CD4-positive, alpha-beta T cell treated with Interferon gamma for 1 hour (primary cell): Measurements from ENCODE around the gene PGA5.
A peak's percentile ranks its signal among the peaks of the same experiment; 100 is the strongest.
"Not testable (repeated sequence)": the region's sequence is repeated elsewhere in the genome, so short reads cannot be mapped to it uniquely, and the experiment has no call there.

Experiments
- DNase-seq: peaks from one replicate; pipeline ENCODE4 v3.0.0-alpha.2; 2020

PGA5 gene

DNA sequence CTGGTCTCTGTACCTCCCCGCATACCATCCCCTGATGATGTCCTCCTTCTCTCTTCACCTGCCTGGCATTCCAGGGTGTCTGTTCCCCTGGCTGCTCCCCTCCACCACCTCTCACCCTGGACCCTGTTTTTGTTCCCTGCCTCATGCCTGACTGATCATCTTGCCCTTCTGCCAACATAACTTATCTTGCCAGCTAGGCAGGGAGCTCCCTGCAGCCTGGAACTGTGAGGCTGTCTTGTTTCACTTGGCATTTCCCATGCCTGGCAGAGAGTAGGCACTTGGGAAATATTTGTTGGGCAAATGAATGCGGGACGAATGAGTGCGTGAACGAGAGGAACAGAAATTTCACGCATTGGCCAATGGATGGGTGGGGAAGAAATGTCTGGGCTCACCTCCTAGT lies 11.5 kb upstream of the PGA5 start:
- DNase-seq: not testable (repeated sequence)

DNA sequence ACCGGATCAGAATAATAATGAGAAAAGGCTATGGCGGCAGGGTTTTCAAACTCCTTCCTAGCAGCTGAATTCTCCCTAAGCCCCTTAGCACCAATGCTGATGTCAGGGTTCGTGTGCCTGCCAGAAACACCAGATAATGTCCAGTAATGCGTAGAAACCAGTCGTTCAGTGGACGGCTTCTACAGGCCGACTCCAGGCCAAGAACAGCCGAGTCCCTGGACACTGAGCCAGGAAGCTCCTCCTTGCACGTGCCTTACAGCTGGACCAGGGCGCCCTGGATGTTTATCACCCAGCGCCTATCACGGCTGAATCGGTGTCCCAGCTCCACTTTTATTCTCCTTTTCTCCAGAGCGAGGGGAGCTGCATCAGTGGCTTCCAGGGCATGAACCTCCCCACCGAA lies 9.9 kb upstream of the PGA5 start:
- not testable (repeated sequence) for DNase-seq

DNA sequence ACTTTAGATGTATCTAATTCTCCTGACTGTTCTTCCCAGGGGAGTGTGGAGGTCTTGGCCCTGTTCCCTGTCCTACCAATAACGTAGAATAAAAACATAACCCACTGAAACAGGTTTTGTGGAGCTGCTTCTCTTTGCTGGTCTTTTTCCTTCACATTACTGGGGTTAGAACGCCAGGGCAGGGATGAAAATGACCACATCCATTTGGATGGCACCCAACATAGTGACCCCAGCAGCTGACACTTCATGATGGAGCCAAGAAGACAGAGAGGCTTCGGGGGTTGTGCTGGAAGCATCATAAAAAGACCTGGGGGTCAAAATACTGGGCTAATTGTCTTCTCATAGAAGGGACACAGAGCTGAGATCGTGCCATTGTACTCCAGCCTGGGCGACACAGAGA lies 9.4 kb upstream of the PGA5 start:
- not testable (repeated sequence) for DNase-seq

DNA sequence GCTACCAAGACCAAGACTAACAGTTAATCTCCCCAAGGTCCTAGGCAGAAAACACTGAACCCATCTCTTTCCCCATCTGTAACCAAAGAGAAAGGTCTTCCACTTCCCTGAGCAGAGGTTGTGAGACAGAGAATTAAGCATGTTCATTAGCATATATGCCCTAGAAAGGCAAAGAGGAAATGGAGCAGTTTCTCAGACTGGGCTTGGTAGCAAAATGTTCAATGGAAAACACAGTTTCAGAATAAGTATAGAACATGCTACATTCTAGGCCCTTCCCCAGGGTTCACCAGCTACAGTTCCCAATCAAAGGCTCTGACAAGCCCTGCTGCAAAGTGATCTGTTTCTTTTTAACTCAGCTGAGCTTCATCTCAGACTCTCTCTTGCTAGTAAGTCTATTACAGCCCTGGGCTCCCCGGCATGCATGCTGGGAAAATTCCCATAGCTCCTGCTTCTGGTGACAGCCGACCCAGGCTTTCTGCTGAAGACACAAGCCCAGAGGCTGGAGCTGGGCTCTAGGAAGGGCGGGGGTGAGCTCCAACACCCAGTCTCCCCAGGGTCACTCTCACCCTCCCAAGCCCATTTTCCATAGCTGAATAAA lies 8.3 kb upstream of the PGA5 start:
- DNase-seq: not testable (repeated sequence)

DNA sequence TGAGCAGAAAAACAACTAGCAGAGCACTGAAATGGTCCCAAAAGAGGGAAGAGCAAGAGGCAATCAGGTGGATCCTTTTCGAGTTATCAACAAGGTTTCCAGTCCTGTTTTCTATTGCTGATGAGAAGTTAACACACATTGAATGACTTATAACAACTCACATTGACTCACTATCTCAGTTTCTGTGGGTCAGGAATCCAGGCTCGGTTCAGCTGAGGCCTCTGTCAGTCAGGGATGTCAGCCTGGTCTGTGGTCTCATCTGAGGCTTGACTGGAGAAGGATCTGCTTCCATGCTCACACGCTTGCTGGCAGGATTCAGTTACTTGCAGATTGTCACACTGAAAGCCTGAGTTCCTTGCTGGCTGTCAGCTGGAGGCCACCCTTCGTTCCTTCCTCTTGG lies 3.8 kb upstream of the PGA5 start:
- not testable (repeated sequence) for DNase-seq

DNA sequence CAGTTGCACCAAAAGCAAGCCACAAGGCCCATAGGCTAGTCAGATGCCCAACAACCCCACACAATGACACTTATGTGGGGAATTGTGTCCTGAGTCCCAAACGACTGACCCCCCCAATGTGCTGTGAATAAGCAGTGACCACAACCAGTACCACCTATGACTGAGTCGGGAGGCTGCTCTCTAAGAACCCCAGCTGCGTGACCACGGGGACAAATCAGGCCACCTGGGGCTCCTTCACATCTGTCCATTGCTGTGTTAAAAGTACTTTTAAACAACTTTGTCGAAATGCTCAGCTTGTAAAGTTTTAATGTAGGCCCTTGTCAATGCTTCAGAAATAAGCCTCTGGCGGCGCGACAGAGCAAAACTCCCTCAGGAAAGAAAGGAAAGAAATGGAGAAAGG lies 687 bp upstream of the PGA5 start:
- not testable (repeated sequence) for DNase-seq

DNA sequence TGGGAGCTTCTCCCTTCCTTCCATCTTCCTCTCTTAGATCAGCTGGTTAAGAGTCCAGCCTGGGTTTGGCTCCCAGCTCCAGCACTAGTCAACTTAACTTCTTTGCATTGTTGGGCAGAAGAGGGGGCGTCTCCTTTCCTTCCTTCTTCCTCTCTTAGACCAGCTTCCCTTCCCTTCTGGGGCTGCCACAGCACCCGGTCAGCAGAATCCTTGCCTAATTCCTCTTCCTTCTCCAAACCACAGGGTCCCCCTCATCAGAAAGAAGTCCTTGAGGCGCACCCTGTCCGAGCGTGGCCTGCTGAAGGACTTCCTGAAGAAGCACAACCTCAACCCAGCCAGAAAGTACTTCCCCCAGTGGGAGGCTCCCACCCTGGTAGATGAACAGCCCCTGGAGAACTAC lies 551 bp downstream of the PGA5 start:
- not testable (repeated sequence) for DNase-seq

DNA sequence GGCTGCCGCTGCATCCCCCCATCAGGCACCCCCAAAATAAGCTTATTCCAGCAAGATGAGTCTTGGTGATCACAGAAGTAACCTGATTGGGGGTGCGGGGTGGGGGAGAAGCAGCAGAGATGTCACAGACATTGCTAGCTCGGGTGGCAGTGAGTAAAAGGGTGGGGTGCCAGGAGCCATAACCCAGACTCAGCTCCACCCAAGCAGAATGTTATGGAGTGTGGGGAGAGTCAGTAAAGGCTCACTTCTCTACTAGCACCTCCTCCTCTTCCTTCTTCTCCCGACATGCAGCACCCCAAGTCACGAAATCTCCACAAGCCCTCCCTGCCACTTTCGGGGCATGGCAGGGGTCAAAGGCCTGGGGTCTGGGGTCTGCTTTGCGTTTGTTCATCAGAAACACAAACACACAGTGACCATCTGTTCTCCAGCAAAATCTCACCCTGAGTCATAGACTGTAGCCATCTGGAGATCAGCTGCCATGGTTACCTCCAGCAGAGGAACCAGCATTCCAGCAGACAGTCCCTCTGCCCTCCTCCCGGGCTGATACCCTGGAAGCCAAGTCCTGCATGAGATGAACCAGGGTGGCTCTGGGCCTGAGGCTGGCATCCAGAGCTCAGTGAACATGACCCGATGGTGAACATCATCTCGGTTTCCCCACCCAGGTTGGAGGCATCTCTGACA lies 4.4 kb downstream of the PGA5 start:
- DNase-seq: not testable (repeated sequence)

DNA sequence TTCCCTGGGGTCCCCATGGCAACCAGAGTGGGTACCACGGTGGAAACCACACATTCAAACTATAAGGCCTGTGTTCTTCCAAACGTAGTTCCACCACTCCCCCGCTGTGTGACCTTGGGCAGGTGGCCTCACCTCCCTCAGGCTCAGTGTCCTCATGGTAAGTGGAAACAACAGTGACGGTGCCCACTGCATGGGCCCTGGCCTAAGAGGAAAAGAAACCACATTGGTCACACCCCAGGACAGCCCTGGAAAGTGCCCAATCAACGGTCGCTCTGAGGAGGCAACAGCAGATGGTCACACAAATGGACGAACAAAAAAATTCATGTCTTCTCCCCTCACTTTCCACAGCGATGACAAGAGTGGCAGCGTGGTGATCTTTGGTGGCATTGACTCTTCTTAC lies 7.1 kb downstream of the PGA5 start:
- not testable (repeated sequence) for DNase-seq

DNA sequence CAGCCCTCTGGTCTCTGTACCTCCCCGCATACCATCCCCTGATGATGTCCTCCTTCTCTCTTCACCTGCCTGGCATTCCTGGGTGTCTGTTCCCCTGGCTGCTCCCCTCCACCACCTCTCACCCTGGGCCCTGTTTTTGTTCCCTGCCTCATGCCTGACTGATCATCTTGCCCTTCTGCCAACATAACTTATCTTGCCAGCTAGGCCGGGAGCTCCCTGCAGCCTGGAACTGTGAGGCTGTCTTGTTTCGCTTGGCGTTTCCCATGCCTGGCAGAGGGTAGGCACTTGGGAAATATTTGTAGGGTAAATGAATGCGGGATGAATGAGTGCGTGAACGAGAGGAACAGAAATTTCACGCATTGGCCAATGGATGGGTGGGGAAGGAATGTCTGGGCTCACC lies 8.2 kb downstream of the PGA5 start:
- not testable (repeated sequence) for DNase-seq

DNA sequence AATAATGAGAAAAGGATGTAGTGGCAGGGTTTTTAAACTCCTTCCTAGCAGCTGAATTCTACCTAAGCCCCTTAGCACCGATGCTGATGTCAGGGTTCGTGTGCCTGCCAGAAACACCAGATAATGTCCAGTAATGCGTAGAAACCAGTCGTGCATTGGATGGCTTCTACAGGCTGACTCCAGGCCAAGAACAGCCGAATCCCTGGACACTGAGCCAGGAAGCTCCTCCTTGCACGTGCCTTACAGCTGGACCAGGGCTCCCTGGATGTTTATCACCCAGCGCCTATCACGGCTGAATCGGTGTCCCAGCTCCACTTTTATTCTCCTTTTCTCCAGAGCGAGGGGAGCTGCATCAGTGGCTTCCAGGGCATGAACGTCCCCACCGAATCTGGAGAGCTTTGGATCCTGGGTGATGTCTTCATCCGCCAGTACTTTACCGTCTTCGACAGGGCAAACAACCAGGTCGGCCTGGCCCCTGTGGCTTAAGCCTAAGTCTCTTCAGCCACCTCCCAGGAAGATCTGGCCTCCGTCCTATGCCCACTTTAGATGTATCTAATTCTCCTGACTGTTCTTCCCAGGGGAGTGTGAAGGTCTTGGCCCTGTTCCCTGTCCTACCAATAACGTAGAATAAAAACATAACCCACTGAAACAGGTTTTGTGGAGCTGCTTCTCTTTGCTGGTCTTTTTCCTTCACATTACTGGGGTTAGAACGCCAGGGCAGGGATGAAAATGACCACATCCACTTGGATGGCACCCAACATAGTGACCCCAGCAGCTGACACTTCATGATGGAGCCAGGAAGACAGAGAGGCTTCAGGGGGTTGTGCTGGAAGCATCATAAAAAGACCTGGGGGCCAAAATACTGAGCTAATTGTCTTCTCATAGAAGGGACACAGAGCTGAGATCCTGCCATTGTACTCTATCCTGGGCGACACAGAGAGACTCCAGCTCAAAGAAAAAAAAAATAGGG lies 10.1 kb downstream of the PGA5 start:
- DNase-seq: not testable (repeated sequence)

DNA sequence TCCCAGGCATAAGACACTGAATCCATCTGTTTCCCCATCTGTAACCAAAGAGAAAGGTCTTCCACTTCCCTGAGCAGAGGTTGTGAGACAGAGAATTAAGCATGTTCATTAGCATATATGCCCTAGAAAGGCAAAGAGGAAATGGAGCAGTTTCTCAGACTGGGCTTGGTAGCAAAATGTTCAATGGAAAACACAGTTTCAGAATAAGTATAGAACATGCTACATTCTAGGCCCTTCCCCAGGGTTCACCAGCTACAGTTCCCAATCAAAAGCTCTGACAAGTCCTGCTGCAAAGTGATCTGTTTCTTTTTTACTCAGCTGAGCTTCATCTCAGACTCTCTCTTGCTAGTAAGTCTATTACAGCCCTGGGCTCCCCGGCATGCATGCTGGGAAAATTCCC lies 11.4 kb downstream of the PGA5 start:
- not testable (repeated sequence) for DNase-seq

DNA sequence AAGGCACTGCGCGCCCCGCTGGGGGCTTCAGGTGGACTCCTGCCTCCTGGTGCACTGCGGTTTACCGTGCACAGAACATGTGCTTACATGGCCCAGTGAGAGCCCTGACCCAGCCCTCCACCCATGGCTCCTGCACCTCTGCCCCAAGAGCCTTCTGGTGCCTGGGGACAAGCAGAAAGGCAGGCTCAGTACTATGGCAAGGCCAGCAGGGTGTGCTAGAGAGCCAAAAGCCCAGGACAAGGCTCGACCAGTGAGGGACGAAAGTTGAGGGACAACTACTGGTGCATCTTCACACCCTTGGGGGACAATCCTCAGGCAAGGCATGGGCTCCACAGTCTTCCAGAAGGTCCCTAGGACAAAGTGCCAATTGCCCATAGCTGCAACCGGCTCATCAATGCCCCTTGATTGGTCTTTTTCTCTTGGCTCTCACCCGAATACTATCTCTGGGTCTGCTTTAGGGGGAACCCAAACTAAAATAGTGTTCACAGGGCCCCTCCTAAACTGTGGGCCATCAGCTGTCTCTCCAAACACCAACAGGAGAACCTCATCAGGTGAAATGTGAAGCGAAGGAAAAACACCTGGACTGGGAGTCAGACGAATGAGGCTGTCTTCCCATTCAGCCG lies 13.5 kb downstream of the PGA5 start:
- DNase-seq: peak; percentile 57

DNA sequence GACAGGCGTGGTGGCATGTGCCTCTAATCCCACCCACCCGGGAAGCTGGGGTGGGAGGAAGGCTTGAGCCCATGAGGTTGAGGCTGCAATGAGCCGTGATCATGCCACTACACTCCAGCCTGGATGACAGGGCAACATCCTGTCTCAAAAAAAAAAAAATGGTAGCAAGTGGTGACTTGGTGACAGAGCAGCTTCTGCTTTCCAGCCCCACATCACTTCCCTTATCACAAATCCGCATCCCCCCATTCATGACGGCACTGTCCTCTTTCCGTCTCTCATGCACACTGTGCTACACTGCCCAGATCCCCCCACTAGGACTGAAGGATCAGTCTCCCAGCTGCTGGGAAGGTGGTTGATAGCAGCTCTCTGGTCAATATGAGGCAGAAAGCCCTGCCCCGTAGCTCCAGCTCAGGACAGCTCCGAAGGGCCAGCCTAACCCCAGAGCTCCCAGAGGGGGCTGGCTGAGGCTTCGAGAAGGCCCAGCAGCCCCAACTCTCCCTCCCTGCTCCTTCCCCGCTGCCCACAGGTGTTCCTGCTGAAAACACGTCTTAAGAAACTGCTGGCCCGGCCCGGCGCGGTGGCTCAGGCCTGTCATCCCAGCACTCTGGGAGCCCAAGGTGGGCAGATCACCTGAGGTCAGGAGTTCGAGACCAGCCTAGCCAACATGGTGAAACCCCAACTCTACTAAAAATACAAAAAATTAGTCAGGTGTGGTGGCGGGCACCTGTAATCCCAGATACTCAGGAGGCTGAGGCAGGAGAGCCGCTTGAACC lies 15.9 kb downstream of the PGA5 start:
- peak; percentile 4 for DNase-seq

DNA sequence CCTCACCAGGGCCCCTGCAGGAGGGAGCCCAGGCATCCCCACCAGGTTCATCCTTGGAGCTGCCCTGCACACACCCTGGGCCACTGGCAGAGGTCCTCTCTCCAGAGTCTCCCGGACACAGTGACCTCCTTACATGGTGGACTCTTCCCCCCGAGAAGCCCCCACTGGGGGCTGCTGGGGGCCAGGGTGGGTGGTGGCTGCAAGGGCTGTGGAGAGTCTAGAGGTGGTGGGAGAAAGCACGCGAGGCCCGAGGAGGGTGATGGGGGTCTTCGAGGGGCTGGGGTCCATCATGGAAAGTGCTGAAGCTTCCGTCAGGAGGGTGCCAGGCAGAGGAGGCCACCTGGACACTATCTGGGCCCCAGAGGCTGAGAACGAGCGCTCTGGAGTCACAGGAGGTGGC lies 17.6 kb downstream of the PGA5 start:
- no peak for DNase-seq

DNA sequence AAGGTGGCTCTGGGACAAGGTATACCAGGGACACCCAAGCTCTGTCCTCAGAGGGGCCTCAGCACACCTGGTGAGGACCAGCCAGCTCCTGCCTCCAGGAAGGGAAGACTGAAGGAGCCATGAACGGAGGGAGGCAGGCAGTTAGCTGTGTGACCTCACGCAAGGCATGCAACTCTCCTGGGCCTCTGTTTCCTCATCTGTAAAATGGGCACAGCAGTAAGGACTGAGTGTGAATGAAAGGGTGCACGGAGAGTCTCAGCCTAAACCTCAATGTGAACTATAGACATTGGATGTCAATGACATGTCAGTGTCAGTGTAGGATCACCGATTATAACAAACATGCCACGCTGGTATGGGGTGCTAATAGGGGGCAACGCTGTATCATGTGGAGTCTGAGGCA lies 18.4 kb downstream of the PGA5 start:
- DNase-seq: no peak

DNA sequence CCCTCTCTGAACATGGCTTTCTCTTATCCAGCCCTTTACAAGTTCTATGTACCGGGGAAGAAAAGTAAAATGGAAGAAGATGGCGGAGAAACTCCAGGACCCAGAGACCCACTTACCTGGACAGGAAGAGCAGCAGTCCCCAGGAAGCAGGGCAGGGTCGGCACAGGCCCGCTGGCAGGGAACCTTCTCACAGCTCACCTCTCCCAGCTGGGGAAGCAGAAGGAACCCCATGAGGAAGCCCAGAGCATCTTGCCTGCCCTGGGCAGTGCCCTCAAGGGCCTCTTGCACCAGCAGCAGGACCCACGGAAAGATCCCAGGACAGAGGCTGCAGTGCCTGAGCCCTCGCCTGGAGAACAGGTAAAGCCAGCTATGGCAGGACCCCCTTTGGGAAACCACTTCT lies 23.4 kb downstream of the PGA5 start:
- no peak for DNase-seq

DNA sequence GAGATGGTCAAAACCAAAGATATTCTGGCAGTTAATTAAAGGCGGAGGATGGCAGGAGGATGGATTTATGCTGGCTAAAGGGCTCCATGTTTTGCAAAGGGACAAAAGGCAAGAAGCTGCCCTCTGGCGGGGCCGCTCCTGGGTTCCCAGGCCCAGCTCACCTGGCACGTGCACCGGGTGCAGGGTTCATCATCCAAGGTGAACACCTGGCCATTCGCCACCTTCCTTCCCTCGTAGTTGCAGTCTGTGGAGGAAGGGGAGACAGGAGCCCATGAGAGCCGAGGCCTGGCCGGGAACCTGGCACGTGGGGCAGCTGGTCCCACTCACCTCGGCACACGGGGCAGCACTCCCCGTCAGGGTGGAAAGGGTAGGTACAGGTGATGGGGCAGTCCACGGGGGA lies 23.8 kb downstream of the PGA5 start:
- DNase-seq: no peak

DNA sequence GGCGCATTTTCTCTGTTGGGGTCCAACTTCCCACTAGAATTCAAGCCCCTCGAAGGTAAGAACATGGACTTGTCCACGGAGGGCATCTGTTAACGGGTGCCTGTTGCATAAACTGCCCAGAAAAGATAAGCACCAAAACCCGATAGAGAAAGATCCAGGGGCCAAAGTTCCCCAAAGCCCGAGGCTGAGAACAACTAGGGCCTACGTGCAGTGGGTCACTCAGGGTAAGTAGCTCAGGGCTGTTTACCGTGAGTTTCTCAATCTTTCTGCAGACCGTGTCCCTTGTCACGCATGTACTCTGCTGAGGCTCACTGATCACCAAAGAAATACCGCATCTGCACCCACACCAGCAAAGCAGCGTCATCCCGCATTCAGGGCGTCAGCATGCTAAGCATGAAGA lies 24.4 kb downstream of the PGA5 start:
- DNase-seq: no peak

DNA sequence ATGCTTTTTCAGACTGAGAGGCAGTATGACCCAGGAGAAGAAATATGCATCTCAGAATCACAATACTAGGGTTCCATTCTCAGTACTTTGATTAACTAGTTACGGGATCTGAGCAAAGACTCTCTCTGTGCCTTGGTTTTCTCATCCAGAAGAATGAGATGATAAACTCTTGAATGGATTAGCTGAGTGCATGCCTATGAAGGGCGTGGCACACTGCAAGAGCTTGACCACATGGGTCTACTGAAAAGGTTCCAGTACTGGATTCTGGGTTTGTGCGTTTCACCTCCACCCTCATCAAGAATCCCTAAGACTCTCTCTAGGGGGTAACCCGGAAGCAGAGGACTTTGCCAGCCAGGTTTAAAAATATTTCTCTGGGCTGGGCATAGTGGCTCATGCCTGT lies 25.6 kb downstream of the PGA5 start:
- no peak for DNase-seq

DNA sequence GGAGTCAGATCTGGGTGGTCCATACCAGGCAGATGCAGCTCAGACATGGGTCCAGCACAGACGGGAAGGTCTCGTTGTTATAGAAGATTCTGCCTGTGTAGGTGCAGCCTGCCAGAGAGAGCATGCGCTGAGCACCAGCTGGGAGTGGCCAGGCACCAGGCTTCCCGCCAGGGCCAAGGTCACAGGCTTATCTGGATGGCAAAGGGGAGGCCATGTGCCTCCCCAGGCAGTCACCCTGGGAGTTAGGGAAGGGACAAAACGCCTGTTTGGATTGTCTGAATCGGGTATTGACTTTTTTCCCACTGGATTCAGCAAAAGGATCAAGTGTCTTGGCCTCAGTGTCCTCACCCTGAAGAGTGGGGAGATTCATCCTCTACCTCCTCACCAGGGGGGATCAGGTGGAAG lies 26.5 kb downstream of the PGA5 start:
- DNase-seq: no peak

DNA sequence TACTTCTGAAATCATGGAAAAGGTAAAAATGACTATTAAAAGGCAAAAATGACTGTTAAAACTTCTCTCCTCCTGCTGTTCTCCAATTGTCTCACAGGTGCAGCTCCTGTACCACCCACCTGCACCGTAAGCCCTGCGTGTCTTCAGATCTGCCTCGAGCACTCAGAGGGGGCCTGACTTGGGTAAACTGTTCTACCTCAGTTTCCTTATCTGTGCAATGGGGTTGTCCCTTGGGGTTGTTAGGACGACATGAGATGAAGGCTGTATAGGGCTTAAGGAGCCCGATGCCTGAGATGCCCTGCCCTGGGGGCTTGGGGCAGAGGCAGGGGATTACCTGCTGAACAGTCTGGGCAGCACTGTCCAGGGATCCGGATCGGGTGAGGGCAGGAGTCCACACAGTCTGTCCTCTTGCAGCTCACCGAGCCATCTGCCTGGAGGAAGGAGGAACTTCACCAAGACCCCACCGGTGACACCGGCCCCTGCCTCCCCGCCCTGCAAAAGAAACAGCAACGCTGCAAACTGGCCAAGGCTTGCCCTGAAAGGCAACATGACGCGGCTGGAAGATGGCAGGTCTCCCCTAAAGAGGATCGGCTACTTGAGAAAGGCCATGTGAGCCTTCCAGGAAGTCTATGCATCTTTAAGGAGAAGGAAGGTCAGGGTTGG lies 27.7 kb downstream of the PGA5 start:
- no peak for DNase-seq
